Endodermal cell (in vitro differentiated cells): ENCODE measurements around the gene EFCAB6. TPM values are rescaled to one million over a fixed set of nuclear protein-coding genes. Genes with fewer than 3 reads are reported as not detected.

Experiments used
- DNase-seq: peaks from one replicate; pipeline ENCODE4 v3.0.0-alpha.2; 2017
- H3K27ac ChIP-seq: 2 replicates; pipeline ENCODE4 v1.5.1; 2013; ENCODE audit warnings: mild to moderate bottlenecking, low read depth, low read length, moderate library complexity
- H3K27me3 ChIP-seq: 2 replicates; pipeline ENCODE4 v1.6.1; 2013; ENCODE audit warnings: mild to moderate bottlenecking, low read length, moderate library complexity; ENCODE audit not compliant: insufficient read depth, control insufficient read depth, poor library complexity, severe bottlenecking
- H3K36me3 ChIP-seq: 2 replicates; pipeline ENCODE4 v1.7.0; 2013; ENCODE audit warnings: mild to moderate bottlenecking, low read length, moderate library complexity; ENCODE audit not compliant: control insufficient read depth, insufficient read depth
- H3K4me1 ChIP-seq: one replicate; pipeline ENCODE4 v1.7.0; 2013; ENCODE audit warnings: low read length; ENCODE audit not compliant: control insufficient read depth, insufficient read depth
- H3K4me3 ChIP-seq: 2 replicates; pipeline ENCODE4 v1.5.1; 2013; ENCODE audit warnings: mild to moderate bottlenecking, low read length, moderate library complexity
- H3K9ac ChIP-seq: 2 replicates; pipeline ENCODE4 v1.6.1; 2013; ENCODE audit warnings: mild to moderate bottlenecking, low read length, moderate library complexity; ENCODE audit not compliant: poor library complexity, severe bottlenecking; ENCODE audit errors: extremely low read depth
- H3K9me3 ChIP-seq: 2 replicates; pipeline ENCODE4 v1.6.1; 2013; ENCODE audit warnings: mild to moderate bottlenecking, low read length, moderate library complexity; ENCODE audit not compliant: control insufficient read depth
- H3K27ac Mint-ChIP-seq: 2 replicates; pipeline ENCODE4 v1.8.0; 2020; ENCODE audit warnings: mixed read lengths
- H3K27me3 Mint-ChIP-seq: 2 replicates; pipeline ENCODE4 v1.8.0; 2021; ENCODE audit warnings: mild to moderate bottlenecking, mixed read lengths; ENCODE audit not compliant: insufficient read depth
- H3K36me3 Mint-ChIP-seq: 2 replicates; pipeline ENCODE4 v1.8.0; 2020; ENCODE audit warnings: low read depth, mixed read lengths
- H3K4me1 Mint-ChIP-seq: 2 replicates; pipeline ENCODE4 v1.8.0; 2020; ENCODE audit warnings: mixed read lengths
- H3K4me3 Mint-ChIP-seq: 2 replicates; pipeline ENCODE4 v1.8.0; 2020; ENCODE audit warnings: mild to moderate bottlenecking, moderate library complexity, mixed read lengths
- H3K9me3 Mint-ChIP-seq: 2 replicates; pipeline ENCODE4 v1.8.0; 2020; ENCODE audit warnings: mild to moderate bottlenecking, mixed read lengths
- CTCF ChIP-seq: fragments of 200-600 bp; sonication (generic); conservative IDR thresholded peaks from 2 replicates; pipeline ENCODE4 v1.5.0; 2021; ENCODE audit warnings: antibody characterized with exemption, mild to moderate bottlenecking
- WGBS, 2 experiments: methylation state at CpG; one replicate each; pipeline versions ENCODE4 v1.1.5 to v1.1.7; 2013; ENCODE audit warnings: missing lambda C conversion rate in 2 of 2, mixed read lengths in 1 of 2; ENCODE audit not compliant: insufficient coverage in 1 of 2, insufficient read length in 1 of 2; 5-methylcytosine and 5-hydroxymethylcytosine counted together
- total RNA-seq, 2 donors: library from RNA; stranded (reverse); fragmentation: NEBNext Ultra II Directional in 1 of 2; extraction: Animal tissue kit (Norgen Biotek cat#: 25700) in 1 of 2; gene quantifications; 2 replicates in 1 of 2; 3 replicates in 1 of 2; pipeline ENCODE4 v1.2.1, GENCODE V29; 2021

Gene EFCAB6
- total RNA-seq, 2 donors from 2014 or later, result 1.8 to 2.0 TPM

DNA sequence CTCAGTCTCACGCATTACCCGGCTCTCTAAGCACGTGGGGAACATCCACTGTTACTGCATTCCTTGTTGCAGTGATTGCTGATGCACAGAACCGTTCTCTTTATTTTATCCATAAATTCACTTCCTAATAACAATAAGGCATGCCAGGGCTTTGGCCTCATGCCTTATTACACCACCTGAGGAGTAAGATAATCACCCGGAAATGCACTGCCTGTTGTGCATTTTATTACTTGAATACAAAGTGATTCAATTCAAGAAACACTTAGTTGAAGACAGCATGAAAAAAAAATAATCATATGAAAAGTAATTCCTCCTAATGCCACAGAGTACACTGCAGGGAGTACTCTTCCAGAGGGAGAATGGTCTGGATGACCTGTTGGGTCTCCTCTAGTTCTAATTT, 19.2 kb downstream of the EFCAB6 start:
- no peak overlapping the region for H3K27ac ChIP-seq
- no peaks in the 10 kb centered on the region for H3K36me3 Mint-ChIP-seq
- no peak overlapping the region for H3K4me3 Mint-ChIP-seq

DNA sequence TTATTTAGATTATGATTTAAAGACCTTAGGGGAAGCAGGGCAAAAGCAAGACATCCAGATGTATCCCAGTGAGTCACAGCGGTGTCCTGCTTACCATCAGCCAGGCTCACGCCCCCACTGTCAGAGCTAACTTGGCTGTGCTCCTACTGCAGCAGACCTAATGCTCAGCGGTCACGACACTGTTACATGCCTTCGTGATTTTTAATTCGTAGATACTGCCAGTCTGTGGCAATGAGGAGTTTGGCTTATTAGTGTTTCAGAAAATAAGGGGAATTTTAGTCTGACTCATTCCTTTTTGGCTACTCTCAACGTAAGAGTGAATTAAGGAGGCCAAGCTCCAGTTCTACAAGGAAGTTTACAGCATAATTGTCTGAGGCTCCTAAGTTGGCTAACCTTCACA, 22.7 kb downstream of the EFCAB6 start:
- Mint-ChIP-seq H3K4me1 (no peaks in the 10 kb centered on the region), H3K36me3 (no peaks in the 10 kb centered on the region), H3K4me3 (no peak overlapping the region), H3K27ac (no peak overlapping the region), H3K9me3 (no peaks in the 10 kb centered on the region), H3K27me3 (peaks cover 6% of the 10 kb centered on the region)
- Histone ChIP-seq H3K27ac (no peak overlapping the region), H3K27me3 (no peaks in the 10 kb centered on the region), H3K4me1 (no peaks in the 10 kb centered on the region), H3K4me3 (no peak overlapping the region), H3K9ac (no peak overlapping the region), H3K36me3 (no peaks in the 10 kb centered on the region), H3K9me3 (no peaks in the 10 kb centered on the region)
- 85 to 91% methylated on average over 5 to 7 of the region's 7 CpGs for WGBS, 2 experiments
- DNase-seq, result no peak
- no peak for TF ChIP-seq CTCF

More for the DNA sequence above, 19.2 kb downstream of the EFCAB6 start:
- no peak overlapping the region for H3K27ac Mint-ChIP-seq
- peaks cover 4% of the 10 kb centered on the region for H3K27me3 Mint-ChIP-seq
- H3K4me1 Mint-ChIP-seq, result no peaks in the 10 kb centered on the region
- H3K9ac ChIP-seq, result no peak overlapping the region
- H3K9me3 ChIP-seq, result no peaks in the 10 kb centered on the region
- 76 to 81% methylated on average over 4 to 5 of the region's 5 CpGs for WGBS, 2 experiments
- no peak overlapping the region for H3K4me3 ChIP-seq
- H3K36me3 ChIP-seq, result no peaks in the 10 kb centered on the region
- no peaks in the 10 kb centered on the region for H3K27me3 ChIP-seq
- TF ChIP-seq CTCF, result no peak
- no peak for DNase-seq
- no peaks in the 10 kb centered on the region for H3K4me1 ChIP-seq
- H3K9me3 Mint-ChIP-seq, result no peaks in the 10 kb centered on the region

DNA sequence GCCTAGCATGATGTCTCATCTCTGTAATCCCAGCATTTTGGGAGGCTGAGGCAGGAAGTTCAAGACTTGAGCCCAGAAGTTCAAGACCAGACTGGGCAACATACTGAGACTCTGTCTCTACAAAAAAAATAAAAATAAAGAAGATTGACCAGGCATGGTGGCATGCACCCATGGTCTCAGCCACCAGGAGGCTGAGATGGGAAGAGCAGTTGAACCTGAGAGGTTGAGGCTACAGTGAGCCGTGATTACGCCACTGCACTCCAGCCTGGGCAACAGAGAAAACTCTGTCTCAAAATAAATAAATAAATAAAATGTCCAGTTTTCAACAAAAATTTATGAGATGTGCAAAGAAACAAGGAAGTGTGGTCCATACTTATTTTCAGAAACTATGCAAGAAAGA, 28.3 kb downstream of the EFCAB6 start:
- Histone ChIP-seq H3K36me3 (no peaks in the 10 kb centered on the region), H3K4me1 (no peaks in the 10 kb centered on the region), H3K4me3 (no peak overlapping the region), H3K27me3 (no peaks in the 10 kb centered on the region), H3K9ac (no peak overlapping the region), H3K27ac (no peak overlapping the region), H3K9me3 (no peaks in the 10 kb centered on the region)
- Mint-ChIP-seq H3K4me3 (no peak overlapping the region), H3K9me3 (no peaks in the 10 kb centered on the region), H3K36me3 (no peaks in the 10 kb centered on the region), H3K4me1 (no peaks in the 10 kb centered on the region), H3K27me3 (peaks cover 3% of the 10 kb centered on the region), H3K27ac (no peak overlapping the region)
- WGBS, 2 experiments, result 83 to 100% methylated on average over 2 of the region's 2 CpGs
- peak; percentile 66 for DNase-seq
- TF ChIP-seq CTCF, result peak; percentile 73
